SK-N-SH (cell line): ENCODE results near the gene SLC45A1.

ENCODE experiments used
- CTCF ChIP-seq: fragments of 200-600 bp; sonication (generic); IDR thresholded peaks from 2 replicates; pipeline ENCODE4 v1.6.1; 2017; ENCODE audit warnings: antibody characterized with exemption, mild to moderate bottlenecking, moderate library complexity
- EZH2phosphoT487 ChIP-seq: fragments of 200-600 bp; sonication (generic); IDR thresholded peaks from 2 replicates; pipeline ENCODE4 v1.6.1; 2017; ENCODE audit warnings: low read depth, mixed run types, mild to moderate bottlenecking, antibody characterized with exemption, moderate library complexity, borderline replicate concordance
- FOSL2 ChIP-seq: IDR thresholded peaks from 2 replicates; pipeline ENCODE4 v1.4.0; 2012; ENCODE audit warnings: low read depth, mild to moderate bottlenecking, moderate library complexity, borderline replicate concordance
- FOXJ3 ChIP-seq: sonication (generic); formaldehyde crosslinking; IDR thresholded peaks from 2 replicates; pipeline ENCODE4 v1.5.1; 2020; ENCODE audit warnings: mild to moderate bottlenecking, missing genetic modification reagents
- GATA2 ChIP-seq: sonication (generic); formaldehyde crosslinking; IDR thresholded peaks from 2 replicates; pipeline ENCODE4 v1.5.0; 2020; ENCODE audit warnings: mild to moderate bottlenecking, missing genetic modification reagents
- RAD21 ChIP-seq: IDR thresholded peaks from 2 replicates; pipeline ENCODE4 v1.6.1; 2012; ENCODE audit warnings: mild to moderate bottlenecking, low read length
- REST ChIP-seq: IDR thresholded peaks from 2 replicates; pipeline ENCODE4 v1.6.1; 2012; ENCODE audit warnings: mild to moderate bottlenecking, low read depth, low read length, moderate library complexity
- RFX5 ChIP-seq: IDR thresholded peaks from 2 replicates; pipeline ENCODE4 v1.6.1; 2012; ENCODE audit warnings: mild to moderate bottlenecking, improper control_type of control experiment, low read length
- SMC3 ChIP-seq: IDR thresholded peaks from 2 replicates; pipeline ENCODE4 v1.6.1; 2012; ENCODE audit warnings: low read depth, low read length, improper control_type of control experiment
- TCF12 ChIP-seq: IDR thresholded peaks from 2 replicates; pipeline ENCODE4 v1.4.0; 2012
- USF2 ChIP-seq: fragments of 150-350 bp; IDR thresholded peaks from 2 replicates; pipeline ENCODE4 v1.6.1; 2017; ENCODE audit warnings: antibody characterized with exemption, low read length, low read depth, borderline replicate concordance
- ZBTB33 ChIP-seq: IDR thresholded peaks from 2 replicates; pipeline ENCODE4 v1.4.0; 2012; ENCODE audit warnings: low read depth, borderline replicate concordance

GRCh38 chr1:8343464-8344001 is 25.6 kb downstream of the SLC45A1 start:
- TF ChIP-seq GATA2 (CRISPR knock-in tag): no peak
- no peak for TF ChIP-seq FOXJ3
- TF ChIP-seq TCF12: 0 out of 2 replicates have a peak, but pooled peaks have one; percentile 19
- no peak for TF ChIP-seq ZBTB33
- no peak for TF ChIP-seq EZH2phosphoT487
- TF ChIP-seq CTCF: no peak
- TF ChIP-seq REST: no peak
- no peak for TF ChIP-seq RAD21
- TF ChIP-seq FOSL2: peak; percentile 80
- no peak for TF ChIP-seq USF2
- no peak for TF ChIP-seq SMC3
- no peak for TF ChIP-seq RFX5
